RCC 7860 (cell line): ENCODE measurements around the gene MPO.

Experiments
- DNase-seq: peaks from one replicate; pipeline ENCODE4 v3.0.0-alpha.2; 2015; ENCODE audit warnings: low spot score
- FAIRE-seq: peaks from 2 replicates; lab custom pipeline; 2012; peaks lifted over from hg19 to GRCh38; lab: Jason Lieb, UNC

Gene MPO

DNA sequence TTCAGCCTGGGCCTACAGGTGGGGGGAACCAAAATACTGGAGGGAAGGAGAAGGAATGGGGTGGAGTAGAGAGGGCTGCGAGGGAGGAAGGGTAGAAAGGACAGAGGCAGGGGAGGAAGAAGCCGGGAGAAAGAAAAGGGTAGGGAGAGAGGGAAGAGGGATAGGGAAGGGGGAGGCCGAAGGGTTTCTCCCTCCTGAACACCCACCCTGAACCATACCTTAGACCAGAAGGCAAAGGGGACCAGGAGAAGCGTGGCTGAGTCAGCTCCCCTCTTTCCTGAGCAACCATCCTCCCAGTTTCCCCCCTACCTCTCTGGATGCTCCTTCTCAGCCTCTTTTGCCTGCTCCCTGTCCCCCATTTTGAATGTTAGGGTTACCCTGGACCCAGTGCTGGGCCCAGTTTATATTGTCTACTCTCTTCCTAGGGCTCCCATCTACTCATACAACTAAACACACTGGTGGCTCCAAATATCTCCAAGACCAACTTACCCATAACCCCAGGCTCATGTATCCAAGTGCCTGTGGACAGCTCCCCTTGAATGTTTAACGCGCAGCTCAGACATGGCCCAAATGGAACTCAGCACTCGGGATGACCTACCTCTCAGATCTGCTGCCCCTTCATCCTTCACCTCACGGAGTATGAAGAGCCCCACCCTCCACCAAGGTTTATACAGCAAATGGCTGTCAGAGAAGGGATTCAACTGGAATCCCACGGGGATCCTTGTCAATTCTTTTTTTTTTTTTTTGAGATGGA, 40.0 kb upstream of the MPO start:
- no peak for DNase-seq
- FAIRE-seq: no peak

DNA sequence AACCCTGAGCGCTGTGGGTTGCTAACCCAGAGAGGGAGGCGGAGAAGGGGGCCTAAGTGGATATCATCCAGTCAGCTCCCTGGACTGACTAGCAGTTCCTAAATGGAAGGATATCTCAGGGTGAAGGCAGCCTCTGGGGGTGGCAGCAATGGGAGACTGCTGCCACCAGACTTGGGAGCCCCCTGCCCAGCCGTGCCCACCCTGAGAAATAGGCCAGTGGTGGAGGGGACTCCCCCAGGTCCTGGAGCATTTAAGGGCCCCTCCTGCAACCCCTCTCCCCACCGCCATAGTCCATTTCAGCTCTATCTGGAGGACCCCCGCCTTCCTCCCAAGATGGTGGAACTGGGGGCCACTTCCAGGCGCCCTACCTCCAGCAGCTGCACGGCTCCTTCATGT, 39.4 kb upstream of the MPO start:
- DNase-seq: no peak
- no peak for FAIRE-seq

- FAIRE-seq (no peak), DNase-seq (no peak)
These were observed 38.7 kb upstream of the MPO start for GRCh38 chr17:58319173-58320162.

GRCh38 chr17:58318627-58319172, 38.0 kb upstream of the MPO start:
- FAIRE-seq (no peak), DNase-seq (no peak)

DNA sequence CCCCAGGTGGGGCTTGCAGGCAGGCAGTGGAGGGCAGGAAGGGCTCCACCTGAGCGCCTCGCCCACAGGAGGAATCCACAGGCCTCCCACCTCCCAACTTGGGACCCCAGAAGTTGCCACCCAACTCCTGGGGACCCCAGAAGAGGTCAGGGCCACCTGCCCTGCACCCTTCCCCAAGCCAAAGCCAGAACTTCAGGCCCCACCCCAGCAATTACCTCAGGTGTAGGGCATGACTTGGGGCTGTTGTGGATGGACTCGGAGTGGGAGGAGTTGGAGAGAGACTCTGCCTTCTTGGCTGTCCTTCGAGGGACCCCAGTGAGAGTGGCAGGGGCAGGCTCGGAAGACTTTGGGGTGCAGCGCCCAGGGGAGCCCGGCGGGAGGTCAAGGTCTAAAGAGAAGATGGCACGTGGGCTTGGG, 37.3 kb upstream of the MPO start:
- FAIRE-seq: no peak

DNA sequence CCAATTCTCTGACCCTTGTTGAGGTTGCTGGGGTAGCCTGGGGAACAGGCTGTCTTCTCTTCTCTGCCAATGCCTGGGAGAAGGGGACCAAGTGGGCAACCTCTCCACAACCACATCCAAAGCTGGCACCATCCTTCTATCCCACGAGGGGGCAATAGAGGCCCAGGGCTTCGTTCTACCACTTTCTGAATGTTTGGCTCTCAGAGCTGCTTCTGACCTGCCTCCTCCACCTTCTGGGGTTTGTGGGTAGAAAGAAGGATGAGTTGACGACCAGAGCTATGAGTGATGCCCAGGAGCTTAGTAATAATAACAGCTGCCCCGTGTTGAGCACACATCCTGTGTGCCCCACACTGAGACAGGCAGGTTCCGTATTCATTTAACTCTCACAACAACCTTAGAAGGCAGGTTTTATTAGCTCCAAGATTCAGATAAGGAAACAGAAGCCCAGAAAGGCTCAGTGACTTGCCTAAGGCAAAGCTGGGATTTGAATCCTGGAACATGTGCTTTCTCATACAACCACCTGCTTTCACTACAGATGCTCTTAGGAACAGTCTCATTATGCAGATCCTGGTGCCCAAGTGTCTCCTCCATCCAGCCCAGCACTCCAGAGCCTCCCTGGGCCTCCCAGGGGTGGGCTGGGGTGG, 36.8 kb upstream of the MPO start:
- no peak for FAIRE-seq
- DNase-seq: peak; percentile 53

More for the DNA sequence above, 37.3 kb upstream of the MPO start:
- no peak for DNase-seq

- FAIRE-seq (no peak), DNase-seq (no peak)
These were observed 35.7 kb upstream of the MPO start for GRCh38 chr17:58316260-58316960.

- FAIRE-seq: no peak
- no peak for DNase-seq
These were observed 35.0 kb upstream of the MPO start for GRCh38 chr17:58315750-58316149.

DNA sequence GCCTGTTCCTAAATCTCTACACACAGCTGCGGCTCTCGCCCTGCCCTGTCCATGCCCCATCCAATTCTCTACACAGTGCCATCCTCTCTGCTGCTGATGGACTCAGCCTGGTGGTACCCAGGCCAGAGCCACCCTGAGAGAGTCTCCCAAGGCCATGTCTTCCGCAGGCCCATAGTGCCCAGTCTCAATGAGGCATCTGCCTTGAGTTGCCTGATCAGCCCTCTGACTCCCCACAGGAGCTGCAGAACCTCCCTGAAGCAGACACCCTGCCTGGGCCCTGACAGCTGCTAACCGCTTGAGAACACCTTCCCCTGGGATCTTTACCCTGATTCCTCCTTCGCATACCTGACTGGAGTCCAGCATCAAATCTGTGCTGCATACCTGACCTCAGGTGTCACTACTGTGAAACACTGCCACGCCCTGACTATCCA, 34.6 kb upstream of the MPO start:
- FAIRE-seq: no peak
- no peak for DNase-seq

GRCh38 chr17:58314706-58315015, 33.9 kb upstream of the MPO start:
- FAIRE-seq (no peak), DNase-seq (no peak)

DNA sequence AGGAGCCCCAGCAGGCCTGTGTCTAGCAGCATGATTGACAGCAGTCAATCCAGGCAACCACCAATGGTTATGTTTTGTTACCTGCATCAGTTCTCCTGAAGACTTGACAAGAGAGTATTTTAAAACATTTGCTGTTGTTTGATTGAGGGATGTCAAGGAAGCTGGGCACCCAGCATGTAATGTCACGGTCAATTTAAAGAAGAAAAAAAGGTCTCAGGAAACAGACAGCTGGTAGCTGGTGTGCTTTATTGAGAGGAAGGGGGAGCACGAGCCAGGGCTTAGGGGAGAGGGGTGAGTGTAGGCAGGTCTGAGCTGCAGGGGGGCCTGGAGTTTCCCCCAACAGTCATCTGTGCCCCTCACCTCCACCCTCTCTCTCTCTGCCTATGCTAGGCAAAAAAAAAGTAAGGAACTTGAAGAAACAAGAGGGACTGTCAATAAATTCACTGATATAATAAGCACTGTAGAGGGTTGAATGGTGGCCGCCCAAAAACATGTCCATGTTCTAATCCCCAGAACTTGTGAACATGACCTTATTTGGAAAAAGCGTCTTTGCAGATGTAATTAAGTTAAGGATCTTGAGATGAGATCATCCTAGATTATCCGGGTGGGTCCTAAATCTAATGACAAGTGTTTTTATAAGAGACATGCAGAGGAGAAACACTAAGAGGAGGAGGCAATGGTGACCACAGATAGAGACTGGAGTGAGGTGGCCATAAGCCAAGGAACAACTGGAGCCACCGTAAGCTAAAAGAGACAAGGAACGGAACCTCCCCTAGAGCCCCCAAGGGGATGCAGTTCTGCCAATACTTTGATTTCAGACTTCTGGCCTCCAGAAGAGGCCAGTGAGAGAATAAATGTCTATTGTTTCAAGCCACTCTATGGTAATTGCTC, 33.3 kb upstream of the MPO start:
- FAIRE-seq (no peak), DNase-seq (no peak)

DNA sequence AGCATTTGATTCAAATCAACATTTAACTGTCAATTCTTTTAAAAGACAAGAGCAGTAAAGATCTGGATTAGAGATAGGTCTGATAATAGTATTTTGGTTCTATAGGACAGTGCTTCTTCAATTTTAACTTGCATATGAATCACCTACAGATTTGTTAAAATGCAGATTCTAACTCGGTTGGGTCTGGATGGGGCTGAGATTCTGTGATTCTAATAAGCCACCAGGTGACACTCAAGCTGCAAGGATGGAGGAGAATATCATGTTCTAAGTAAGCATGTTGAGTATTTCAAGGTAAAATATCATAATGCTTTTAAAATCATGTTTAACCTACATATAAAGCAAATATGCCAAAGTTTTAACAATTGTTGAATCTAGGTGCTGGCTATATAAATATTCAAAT, 32.1 kb upstream of the MPO start:
- no peak for FAIRE-seq
- no peak for DNase-seq

GRCh38 chr17:58312021-58312630, 31.4 kb upstream of the MPO start:
- no peak for DNase-seq
- no peak for FAIRE-seq

GRCh38 chr17:58311429-58311894, 30.7 kb upstream of the MPO start:
- no peak for FAIRE-seq
- DNase-seq: no peak

GRCh38 chr17:58310511-58311428, 30.0 kb upstream of the MPO start:
- FAIRE-seq (no peak), DNase-seq (no peak)

- DNase-seq (no peak), FAIRE-seq (no peak)
These were observed 29.2 kb upstream of the MPO start for GRCh38 chr17:58309918-58310259.

DNA sequence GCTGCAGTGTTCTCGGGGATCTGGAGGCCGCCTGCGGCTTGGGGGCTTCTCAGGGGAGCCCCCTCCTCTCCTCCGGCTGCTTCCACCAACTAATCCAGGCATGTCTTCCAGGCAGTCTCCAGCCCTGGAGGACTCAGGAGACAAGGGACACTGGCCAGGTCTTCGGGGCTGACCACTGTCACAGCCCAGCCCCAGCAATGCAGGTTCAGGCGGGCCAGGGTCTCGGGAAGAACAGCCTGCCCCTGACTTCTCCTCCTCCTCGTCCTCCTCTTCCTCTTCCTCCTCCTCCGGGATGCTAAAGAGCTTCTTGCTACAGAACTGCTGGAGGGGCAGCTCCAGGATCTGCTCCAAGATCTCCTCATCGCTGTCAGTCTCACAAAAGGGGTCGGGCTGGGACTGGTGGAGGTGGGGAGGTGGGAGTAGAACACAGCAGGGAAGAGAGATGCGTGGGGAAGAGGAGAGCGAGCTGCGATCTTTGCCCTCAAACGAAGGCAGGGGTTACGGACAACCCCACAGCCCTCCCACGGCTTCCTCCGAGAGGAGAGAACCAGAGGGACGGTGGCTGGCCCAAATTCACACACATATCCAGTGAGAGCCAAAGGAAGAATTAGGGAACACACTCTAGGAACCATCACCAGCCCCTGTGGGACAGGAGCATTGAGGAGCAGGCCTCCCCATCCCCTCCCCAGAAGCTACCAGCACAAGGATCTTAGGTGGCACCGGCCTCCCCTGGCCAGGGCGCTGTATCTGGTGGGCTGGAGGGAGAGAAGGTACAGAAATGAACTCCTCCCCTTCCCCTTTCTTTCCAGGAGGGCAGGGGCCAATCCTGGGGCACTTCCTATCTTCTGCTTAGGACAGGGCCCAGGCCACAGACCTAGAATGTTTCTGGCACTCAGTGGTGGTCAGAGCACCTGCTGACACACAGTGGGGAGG, 28.5 kb upstream of the MPO start:
- FAIRE-seq (no peak), DNase-seq (no peak)
